Heart left ventricle (tissue), 13 donors: ENCODE results near the gene KERA.

Experiments
- POLR2A ChIP-seq, 2 donors: fragments of 450-650 bp; IDR thresholded peaks; one replicate each; pipeline ENCODE4 v1.6.1; 2017; ENCODE audit warnings: antibody characterized with exemption in 2 of 2, mild to moderate bottlenecking in 2 of 2, moderate library complexity in 2 of 2
- TF ChIP-seq, protein P1 (sequence below), 12 donors: fragments of 200-600 bp; sonication (generic) in 4 of 12; IDR thresholded peaks; one replicate each; pipeline versions ENCODE4 v1.5.0 to v1.8.0; 2018 to 2022; ENCODE audit warnings: antibody characterized with exemption in 12 of 12, mild to moderate bottlenecking in 5 of 12
- donor health status: ischemic (EF 13 %, LVEDD 7.1; RV severe dilation, severe dysfunction).
- donor health status: DM: no; HTN: yes; CAD: no.
- donor health status: DM: no; HTN: no; CAD: no.
- donor health status: ischemic (EF 25% LVEDD 6.9; RV normal size, moderate dysfunction).
- donor health status: ischemic (EF 25% LVEDD 5.7; RV mildly dilated, moderate dysfunction).
- donor health status: ischemic (EF 35%, LVEDD 5.7; RV mildly dilated, moderate dysfunction).
- donor health status: nonischemic (EF 11% LVEDD 7.7; RV severe dilation, severe dysfunction).
- donor health status: DM: yes; HTN: yes; CAD: no.
- donor health status: PGD.
- donor health status: ischemic (EF 29% LVEDD 5.4; RV normal size, mild dysfunction).
- donor health status: nonischemic (EF 23%, LVEDD 6.1; RV moderate dilation, normal function).

DNA sequence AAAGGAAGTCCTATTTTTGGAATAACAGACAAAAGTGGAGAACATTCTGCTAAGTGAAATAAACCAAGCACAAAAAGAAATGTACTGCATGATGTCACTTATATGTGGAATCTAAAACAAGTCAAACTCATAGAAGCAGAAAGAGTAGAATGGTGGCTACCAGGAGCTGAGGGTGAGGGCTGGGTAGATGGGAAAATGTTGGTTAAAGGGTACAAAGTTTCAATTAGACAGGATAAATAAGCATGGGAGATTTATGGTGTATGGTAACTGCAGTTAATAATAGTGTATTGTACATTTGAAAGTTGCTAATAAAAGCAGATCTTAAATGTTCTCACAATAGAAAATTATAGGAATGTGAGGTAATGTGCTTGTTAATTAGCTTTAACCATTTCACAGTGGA, 40.6 kb upstream of the KERA start:
- TF ChIP-seq POLR2A (IDR thresholded peaks at IDR 0.05), result no peak
- TF ChIP-seq, protein P1, sequence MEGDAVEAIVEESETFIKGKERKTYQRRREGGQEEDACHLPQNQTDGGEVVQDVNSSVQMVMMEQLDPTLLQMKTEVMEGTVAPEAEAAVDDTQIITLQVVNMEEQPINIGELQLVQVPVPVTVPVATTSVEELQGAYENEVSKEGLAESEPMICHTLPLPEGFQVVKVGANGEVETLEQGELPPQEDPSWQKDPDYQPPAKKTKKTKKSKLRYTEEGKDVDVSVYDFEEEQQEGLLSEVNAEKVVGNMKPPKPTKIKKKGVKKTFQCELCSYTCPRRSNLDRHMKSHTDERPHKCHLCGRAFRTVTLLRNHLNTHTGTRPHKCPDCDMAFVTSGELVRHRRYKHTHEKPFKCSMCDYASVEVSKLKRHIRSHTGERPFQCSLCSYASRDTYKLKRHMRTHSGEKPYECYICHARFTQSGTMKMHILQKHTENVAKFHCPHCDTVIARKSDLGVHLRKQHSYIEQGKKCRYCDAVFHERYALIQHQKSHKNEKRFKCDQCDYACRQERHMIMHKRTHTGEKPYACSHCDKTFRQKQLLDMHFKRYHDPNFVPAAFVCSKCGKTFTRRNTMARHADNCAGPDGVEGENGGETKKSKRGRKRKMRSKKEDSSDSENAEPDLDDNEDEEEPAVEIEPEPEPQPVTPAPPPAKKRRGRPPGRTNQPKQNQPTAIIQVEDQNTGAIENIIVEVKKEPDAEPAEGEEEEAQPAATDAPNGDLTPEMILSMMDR (IDR thresholded peaks at IDR 0.05), result no peak
